PFSK-1 (cell line): Measurements from ENCODE around the gene C2orf76.

Experiments
- FOXP2 ChIP-seq: optimal IDR thresholded peaks from 2 replicates; pipeline ENCODE3; 2011; ENCODE audit warnings: borderline replicate concordance, control low read depth, inconsistent platforms; ENCODE audit not compliant: insufficient read depth; ENCODE audit errors: extremely low read length, extremely low read depth
- POLR2AphosphoS5 ChIP-seq: IDR thresholded peaks from 2 replicates; pipeline ENCODE4 v1.6.1; 2012; ENCODE audit warnings: low read depth, mild to moderate bottlenecking, control low read depth, low read length, moderate library complexity
- REST ChIP-seq, 2 experiments: IDR thresholded peaks; 2 replicates each; pipeline versions ENCODE4 v1.6.1 to v1.8.0; 2011 to 2012; ENCODE audit warnings: low read depth in 2 of 2, low read length in 2 of 2, control low read depth in 1 of 2, inconsistent platforms in 1 of 2, mild to moderate bottlenecking in 1 of 2, moderate library complexity in 1 of 2; ENCODE audit not compliant: insufficient read depth in 1 of 2
- TAF1 ChIP-seq: IDR thresholded peaks from 2 replicates; pipeline ENCODE4 v1.6.1; 2012; ENCODE audit warnings: low read length, control low read depth, borderline replicate concordance; ENCODE audit not compliant: insufficient read depth

GRCh38 chr2:119305497-119306195 lies 61.0 kb downstream of the C2orf76 start:
- TF ChIP-seq POLR2AphosphoS5 (no peak), TAF1 (no peak), FOXP2 (no peak), REST (IDR thresholded peaks at IDR 0.05; ENCODE audit: insufficient read depth in 1 of 2, low read depth in 2 of 2, low read length in 2 of 2) (no peak)
